LNCAP (cell line): ENCODE measurements around the gene TMEM38A.

Source experiments
- CTCF ChIP-seq: fragments of 450-650 bp; IDR thresholded peaks from 2 replicates; pipeline ENCODE4 v1.5.1; 2017; ENCODE audit warnings: mild to moderate bottlenecking

Gene TMEM38A

GRCh38 chr19:16721051-16721450, 60.1 kb downstream of the TMEM38A start:
- no peak for TF ChIP-seq CTCF

GRCh38 chr19:16722591-16722990, 61.7 kb downstream of the TMEM38A start:
- no peak for TF ChIP-seq CTCF

- no peak for TF ChIP-seq CTCF
Observed at GRCh38 chr19:16726916-16727315, 66.0 kb downstream of the TMEM38A start.

- TF ChIP-seq CTCF = no peak
Observed at GRCh38 chr19:16736709-16737108, 75.8 kb downstream of the TMEM38A start.

- no peak for TF ChIP-seq CTCF
Observed at GRCh38 chr19:16737911-16738310, 77.0 kb downstream of the TMEM38A start.

- TF ChIP-seq CTCF = no peak
Observed at GRCh38 chr19:16739546-16739945, 78.6 kb downstream of the TMEM38A start.
